HG02588 (cell line): Measurements from ENCODE around the gene PYGO2.
"Not testable (repeated sequence)": the region's sequence is repeated elsewhere in the genome, so short reads cannot be mapped to it uniquely, and the experiment has no call there.

Source experiments
- ATAC-seq: cut with Tn5 transposase; IDR thresholded peaks from one replicate; pipeline ENCODE4 v1.9.1; 2021; ENCODE audit warnings: mild to moderate bottlenecking, moderate library complexity; ENCODE audit not compliant: unreplicated experiment

Gene PYGO2

DNA sequence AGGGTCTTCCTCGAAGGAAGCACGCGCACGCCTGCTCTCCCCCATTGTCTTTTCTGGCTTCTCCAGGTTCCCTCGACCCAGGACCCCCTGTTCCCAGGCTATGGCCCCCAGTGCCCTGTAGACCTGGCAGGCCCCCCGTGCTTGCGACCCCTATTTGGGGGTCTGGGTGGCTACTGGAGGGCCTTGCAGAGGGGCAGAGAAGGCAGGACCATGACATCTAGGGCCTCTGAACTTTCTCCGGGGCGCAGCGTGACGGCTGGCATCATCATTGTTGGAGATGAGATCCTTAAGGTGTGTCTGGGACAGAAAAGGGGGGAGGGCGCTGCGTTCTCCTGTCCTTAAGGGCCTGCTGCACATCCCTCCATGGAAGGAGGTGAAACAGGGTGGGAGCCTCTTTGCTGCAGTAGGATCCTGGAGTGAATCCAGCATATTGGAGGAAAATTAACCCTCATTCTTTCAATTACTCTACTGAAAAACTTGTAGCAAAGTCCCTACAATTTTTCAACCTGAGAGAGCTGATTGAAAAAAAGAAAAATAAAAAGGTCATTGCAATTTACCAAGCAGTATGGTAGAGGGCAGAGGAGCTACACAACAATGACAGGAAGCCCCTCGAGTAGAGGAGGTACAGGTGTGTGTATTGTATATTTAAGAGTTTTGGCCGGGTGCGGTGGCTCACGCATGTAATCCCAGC lies 22.3 kb upstream of the PYGO2 start:
- ATAC-seq = no peak

GRCh38 chr1:154982897-154983648 lies 21.5 kb upstream of the PYGO2 start, which contains the start of gene FLAD1:
Gene FLAD1 (plus strand): TSS chr1:154983344. CDS start chr1:154983695, 351 bp downstream.
- ATAC-seq = peak; percentile 99

- ATAC-seq = no peak
These were observed 20.8 kb upstream of the PYGO2 start for GRCh38 chr1:154982341-154982740.

DNA sequence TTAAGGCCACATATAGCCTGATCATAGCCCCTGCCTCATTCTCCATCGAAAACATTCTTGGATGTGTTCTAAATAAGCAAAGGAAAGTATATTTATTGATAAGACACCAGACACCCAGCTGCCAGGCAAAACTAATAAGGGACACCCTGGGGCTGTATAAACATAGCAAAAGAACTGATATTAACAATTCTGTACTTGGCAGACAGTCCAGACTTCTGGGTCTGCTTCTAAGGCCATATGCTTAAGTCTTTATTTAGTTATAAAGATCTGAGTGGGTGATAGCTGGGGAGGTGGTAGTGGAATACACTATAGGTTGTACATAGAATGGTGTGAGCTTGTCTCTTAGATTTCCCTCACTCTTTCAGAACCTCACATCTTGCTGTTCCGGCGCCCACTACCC lies 16.8 kb upstream of the PYGO2 start:
- ATAC-seq = no peak

GRCh38 chr1:154977762-154978161 lies 16.2 kb upstream of the PYGO2 start:
- not testable (repeated sequence) for ATAC-seq

DNA sequence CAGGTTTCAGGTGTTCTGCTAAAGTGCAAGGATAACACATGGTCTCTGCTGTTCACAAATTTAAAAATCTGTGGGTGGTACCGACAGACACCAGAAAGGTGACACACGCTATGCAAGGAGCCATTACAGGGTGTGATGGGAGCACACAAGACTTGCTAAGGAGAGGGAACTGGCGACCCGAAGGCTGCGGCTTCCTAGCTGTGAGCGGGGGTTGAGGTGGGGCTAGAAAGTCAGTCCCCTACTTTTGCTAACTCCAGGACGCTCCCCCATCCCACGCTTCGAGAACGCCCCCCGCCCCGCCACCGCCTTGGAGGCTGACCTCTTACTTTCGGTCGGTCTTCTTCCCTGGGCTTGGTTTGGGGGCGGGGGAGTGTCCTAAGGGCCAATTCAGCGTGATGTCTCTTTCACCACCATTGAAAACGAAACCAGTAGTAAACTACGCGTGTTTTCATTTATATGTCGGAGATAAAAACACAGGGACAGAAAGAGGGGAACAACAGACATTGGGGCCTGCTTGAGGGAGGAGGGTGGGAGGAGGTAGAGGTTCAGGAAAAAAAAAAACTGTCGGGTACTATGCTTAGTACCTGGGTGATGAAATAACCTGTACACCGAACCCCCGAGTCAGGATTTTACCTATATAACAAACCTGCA lies 14.0 kb upstream of the PYGO2 start:
- ATAC-seq = no peak

GRCh38 chr1:154974808-154975408 lies 13.3 kb upstream of the PYGO2 start:
- ATAC-seq = peak; percentile 44

DNA sequence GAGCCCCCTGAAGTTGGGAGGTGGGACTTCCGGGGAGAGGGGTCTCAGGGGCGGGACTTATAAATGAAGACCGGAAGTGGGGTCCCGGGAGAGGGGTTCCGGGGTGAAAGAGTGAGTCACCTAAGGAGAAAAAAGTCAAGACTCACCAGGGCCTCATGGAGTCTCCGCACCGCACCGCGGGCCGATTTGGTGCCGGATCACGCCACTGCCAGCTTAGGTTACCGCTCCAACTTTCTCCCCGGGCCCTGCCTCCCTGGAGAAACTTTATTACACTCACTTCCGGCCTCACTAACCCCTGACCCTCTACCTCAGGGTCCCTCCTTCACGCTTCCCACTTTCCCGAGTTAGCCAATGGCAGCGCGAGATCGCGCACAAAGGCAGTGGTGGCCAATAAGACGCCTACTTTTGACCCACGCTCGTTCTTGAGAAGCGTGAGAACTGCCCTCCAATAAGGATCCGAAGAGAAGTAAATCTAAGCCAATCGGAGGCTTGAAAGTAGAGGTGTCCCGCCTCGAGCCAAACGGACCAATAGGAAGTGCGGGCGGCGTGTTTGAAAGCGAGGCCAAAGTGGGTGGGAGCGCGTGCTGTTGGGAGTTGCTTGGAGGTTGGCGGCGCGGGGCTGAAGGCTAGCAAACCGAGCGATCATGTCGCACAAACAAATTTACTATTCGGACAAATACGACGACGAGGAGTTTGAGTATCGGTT lies 12.7 kb upstream of the PYGO2 start, which contains the start of gene CKS1B:
CKS1B (plus strand) TSS at position 580 of the 706 bp plus-strand sequence; CDS start at position 645, 65 bp downstream.
- ATAC-seq = peak; percentile 72

GRCh38 chr1:154973344-154974101 lies 11.9 kb upstream of the PYGO2 start:
- ATAC-seq = no peak

GRCh38 chr1:154972517-154973343 lies 11.1 kb upstream of the PYGO2 start:
- no peak for ATAC-seq

DNA sequence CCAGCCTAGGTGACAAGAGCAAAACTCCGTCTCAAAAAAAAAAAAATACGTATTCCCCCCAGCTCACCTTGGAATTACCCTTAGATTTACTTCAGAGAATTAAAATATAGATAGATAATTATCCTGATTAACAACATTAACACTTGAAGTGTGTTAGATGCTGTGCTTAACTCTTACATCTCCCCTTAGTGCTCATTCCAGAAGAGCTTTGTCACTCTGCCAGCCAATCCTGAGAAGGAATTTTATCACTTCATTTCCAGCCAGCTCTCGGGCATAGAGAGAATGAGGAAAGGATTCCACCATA lies 10.6 kb upstream of the PYGO2 start:
- ATAC-seq = no peak

GRCh38 chr1:154971341-154971998 lies 9.9 kb upstream of the PYGO2 start:
- ATAC-seq = no peak

DNA sequence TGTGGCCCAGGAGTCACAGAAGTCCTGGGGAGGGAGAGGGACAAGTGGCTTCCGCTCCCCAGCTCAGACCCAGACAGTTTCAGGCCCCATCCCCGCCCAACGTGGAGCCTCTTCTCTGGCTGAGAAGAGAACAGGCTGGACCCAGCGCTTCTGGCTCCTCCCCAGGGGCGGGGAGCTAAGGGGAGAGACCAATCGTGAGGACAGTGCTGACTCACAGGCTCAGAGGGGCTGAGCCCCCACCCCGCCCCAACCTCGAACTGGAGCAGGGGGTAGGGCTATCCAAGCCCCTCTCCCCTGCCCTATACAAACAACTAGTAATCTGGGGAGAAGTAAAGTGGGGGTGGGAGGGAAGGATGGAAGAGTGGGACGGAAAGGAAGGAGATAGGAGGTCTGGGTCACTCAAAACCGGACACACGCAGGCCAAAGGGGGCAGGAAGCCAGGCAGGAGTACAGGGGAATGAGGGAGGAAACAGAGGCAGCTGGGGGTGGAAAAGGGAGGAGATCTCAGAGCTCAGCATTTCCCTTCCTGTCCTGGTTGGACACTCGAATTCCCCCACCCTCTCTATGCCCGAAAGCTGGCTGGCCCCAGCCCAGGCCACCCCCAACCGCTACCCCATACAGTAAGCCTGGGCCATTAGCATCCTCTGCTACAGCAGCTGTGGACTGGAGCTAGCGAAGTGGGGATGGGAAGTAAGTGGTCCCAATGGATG lies 9.2 kb upstream of the PYGO2 start, which contains the start of gene SHC1:
SHC1 (minus strand) TSS at position 117 of the 710 bp plus-strand sequence. CDS start 221 bp downstream, outside the sequence.
- no peak for ATAC-seq

DNA sequence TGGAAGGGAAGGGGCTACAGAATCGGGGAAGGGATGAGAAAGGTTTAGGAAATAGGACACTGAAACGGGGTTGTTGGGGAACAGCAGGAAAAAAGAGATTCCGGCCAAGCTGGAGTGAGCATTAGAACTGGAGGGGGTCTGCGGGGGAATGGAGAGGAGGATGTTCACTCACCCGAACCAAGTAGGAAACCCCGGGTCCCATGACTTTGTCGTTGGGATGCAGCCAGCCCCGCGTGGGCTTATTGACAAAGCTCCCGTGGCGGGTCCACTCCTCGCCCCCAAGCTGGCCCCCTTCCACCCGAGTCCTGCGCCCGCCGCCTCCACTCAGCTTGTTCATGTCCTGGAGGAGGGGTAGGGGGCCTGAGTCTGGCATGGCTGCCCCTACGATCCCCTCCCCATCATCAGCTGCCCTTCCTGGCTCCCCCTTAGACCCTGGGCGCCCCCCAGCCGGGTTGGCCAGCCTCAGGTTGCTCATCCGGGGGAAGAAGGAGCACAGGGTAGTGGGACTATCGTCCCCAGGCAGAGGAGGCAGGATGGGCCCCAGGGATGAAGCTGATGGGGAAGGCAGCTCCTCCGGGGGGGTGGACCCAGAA lies 8.4 kb upstream of the PYGO2 start:
- ATAC-seq = no peak

GRCh38 chr1:154969246-154969645 lies 7.7 kb upstream of the PYGO2 start:
- no peak for ATAC-seq

- no peak for ATAC-seq
These were observed 7.1 kb upstream of the PYGO2 start for GRCh38 chr1:154968731-154969130.

DNA sequence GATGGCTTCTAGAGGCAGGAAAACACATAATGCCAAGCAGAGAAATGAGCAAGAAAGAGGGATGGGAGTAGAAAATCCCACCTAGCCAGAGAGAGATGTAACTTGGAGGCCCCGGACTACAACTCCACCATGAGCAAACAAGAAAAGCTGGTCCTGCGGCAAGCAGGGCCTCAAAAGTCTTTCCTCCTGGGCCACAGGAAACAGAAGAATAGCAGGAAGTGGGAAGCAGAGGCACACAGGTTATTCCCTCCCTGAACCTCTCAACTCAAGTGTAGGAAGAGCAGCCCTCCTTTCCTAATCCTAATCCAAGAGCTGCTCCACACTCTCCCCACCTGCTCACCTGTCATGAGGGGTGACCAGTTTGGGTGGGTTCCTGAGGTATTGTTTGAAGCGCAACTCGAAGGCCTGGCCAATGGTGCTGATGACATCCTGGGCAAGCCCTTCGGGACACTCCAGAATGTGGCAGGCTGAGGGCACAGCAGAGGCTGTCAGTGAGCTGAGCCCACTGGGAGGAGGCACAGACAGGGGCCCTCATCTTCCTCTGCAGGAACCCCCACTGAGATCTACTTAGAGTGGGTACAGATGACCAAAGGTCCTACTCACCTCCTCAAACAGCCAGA lies 5.9 kb upstream of the PYGO2 start:
- no peak for ATAC-seq
